GM12878 (cell line): Measurements from ENCODE around the gene GSE1.

ENCODE experiments used
- CHD2 ChIP-seq: IDR thresholded peaks from 2 replicates; pipeline ENCODE4 v1.6.1; 2011; ENCODE audit warnings: low read depth, low read length, improper control_type of control experiment, borderline replicate concordance
- CREB1 ChIP-seq: IDR thresholded peaks from 2 replicates; pipeline ENCODE4 v1.6.1; 2012; ENCODE audit warnings: low read depth, mild to moderate bottlenecking, inconsistent platforms
- IKZF1 ChIP-seq: fragments of 450-650 bp; conservative IDR thresholded peaks from 2 replicates; pipeline ENCODE4 v1.6.1; 2017; ENCODE audit warnings: antibody characterized with exemption, mild to moderate bottlenecking
- TF ChIP-seq, protein P1 (sequence below), 3 experiments: IDR thresholded peaks in 2 of 3; conservative IDR thresholded peaks in 1 of 3; 2 replicates each; pipeline ENCODE4 v1.5.1; 2011; ENCODE audit warnings: low read depth in 3 of 3, low read length in 3 of 3, mild to moderate bottlenecking in 3 of 3, control low read depth in 2 of 3, moderate library complexity in 2 of 3, inconsistent platforms in 1 of 3, mixed read lengths in 1 of 3; ENCODE audit not compliant: control insufficient read depth in 2 of 3, insufficient read depth in 1 of 3; ENCODE audit errors: extremely low read depth in 1 of 3

DNA sequence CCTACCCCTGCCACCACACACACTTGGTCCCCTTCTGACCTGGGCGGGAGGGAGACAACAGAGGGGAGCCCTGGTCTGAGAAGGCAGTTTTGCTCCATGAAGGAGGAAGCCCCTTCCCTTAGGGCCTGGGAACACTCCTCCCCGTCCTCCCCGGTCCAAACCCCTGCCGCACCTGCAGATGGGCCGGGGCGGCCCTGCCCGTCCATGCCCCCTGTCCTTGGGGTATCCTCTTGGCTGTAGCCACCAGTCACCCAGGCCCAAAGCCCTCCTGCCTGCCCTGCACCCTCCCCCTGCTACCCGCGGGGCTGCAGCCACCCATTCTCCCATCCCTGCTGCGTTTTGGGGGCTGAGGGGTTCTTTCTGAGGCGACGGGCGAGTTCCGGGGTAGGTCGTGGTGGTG is 33.9 kb downstream of the GSE1 start:
- TF ChIP-seq CHD2: no peak
- no peak for TF ChIP-seq IKZF1
- TF ChIP-seq, protein P1, sequence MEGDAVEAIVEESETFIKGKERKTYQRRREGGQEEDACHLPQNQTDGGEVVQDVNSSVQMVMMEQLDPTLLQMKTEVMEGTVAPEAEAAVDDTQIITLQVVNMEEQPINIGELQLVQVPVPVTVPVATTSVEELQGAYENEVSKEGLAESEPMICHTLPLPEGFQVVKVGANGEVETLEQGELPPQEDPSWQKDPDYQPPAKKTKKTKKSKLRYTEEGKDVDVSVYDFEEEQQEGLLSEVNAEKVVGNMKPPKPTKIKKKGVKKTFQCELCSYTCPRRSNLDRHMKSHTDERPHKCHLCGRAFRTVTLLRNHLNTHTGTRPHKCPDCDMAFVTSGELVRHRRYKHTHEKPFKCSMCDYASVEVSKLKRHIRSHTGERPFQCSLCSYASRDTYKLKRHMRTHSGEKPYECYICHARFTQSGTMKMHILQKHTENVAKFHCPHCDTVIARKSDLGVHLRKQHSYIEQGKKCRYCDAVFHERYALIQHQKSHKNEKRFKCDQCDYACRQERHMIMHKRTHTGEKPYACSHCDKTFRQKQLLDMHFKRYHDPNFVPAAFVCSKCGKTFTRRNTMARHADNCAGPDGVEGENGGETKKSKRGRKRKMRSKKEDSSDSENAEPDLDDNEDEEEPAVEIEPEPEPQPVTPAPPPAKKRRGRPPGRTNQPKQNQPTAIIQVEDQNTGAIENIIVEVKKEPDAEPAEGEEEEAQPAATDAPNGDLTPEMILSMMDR (IDR thresholded peaks at IDR 0.05 in 2 of 3, conservative IDR thresholded peaks at IDR 0.05 in 1 of 3; ENCODE audit: control insufficient read depth in 2 of 3, extremely low read depth in 1 of 3, insufficient read depth in 1 of 3, low read depth in 3 of 3, low read length in 3 of 3): no peak
- no peak for TF ChIP-seq CREB1
